Measurements from ENCODE around the gene SLC35A3. TPM values are rescaled to one million over a fixed set of nuclear protein-coding genes. Genes with fewer than 3 reads are reported as not detected.
A peak's percentile ranks its signal among the peaks of the same experiment; 100 is the strongest.

Gene SLC35A3
- total and polyA plus RNA-seq, 2 donors (not counting 1 experiment from before 2014, with no cell fraction given), result 13.2 to 20.8 TPM

DNA sequence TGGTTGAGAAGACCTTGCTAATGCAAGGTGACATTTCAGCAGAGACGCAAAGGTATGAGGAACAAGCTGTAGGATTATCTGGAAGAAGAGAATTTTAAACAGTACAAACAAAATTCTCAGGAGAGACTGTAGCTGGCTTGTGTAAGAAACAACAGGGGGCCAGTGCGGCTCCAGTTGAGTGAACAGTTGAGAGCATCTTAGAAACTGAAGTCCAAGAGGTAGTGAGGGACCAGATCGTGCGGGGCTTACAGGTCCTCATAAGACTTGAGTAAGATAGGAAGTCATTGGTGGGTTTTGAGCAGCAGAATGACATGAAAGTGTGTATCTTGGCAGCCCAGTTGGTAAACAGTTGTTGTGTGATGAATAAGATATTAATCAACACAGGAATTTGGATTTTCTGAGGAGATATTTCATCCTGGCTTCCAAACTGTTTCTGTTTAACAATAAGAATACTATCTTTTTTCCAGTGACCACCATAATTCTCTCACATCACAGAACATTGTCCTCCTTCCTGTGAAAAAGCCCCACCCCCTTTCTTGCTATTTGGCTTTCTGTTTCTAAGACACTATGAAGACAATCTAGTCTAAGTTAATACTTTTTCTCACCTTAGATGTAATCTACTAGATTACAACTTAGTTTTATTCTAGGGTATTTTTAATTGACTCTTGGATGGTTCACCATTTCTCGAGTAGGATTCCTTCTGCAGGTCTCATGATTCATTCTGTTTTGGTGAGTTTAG, 100.6 kb downstream of the SLC35A3 start:
- H3K9ac ChIP-seq (ENCODE audit: insufficient read depth, low read length), result no peak overlapping the region
- no peaks in the 10 kb centered on the region for H3K4me1 ChIP-seq (ENCODE audit: control insufficient read depth, extremely low read depth, insufficient read depth, low read length)
- H3K4me3 ChIP-seq (replicated peaks in 1 of 4; ENCODE audit: control extremely low read depth in 1 of 4, insufficient read depth in 1 of 4, low read depth in 3 of 4, low read length in 4 of 4), result no peak overlapping the region
- peaks cover 2% of the 10 kb centered on the region for H3K36me3 ChIP-seq (ENCODE audit: control insufficient read depth, insufficient read depth, low read length)
- TF ChIP-seq, protein P1, sequence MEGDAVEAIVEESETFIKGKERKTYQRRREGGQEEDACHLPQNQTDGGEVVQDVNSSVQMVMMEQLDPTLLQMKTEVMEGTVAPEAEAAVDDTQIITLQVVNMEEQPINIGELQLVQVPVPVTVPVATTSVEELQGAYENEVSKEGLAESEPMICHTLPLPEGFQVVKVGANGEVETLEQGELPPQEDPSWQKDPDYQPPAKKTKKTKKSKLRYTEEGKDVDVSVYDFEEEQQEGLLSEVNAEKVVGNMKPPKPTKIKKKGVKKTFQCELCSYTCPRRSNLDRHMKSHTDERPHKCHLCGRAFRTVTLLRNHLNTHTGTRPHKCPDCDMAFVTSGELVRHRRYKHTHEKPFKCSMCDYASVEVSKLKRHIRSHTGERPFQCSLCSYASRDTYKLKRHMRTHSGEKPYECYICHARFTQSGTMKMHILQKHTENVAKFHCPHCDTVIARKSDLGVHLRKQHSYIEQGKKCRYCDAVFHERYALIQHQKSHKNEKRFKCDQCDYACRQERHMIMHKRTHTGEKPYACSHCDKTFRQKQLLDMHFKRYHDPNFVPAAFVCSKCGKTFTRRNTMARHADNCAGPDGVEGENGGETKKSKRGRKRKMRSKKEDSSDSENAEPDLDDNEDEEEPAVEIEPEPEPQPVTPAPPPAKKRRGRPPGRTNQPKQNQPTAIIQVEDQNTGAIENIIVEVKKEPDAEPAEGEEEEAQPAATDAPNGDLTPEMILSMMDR (conservative IDR thresholded peaks at IDR 0.05 in 1 of 2, IDR thresholded peaks at IDR 0.05 in 1 of 2; ENCODE audit: low read depth in 1 of 2, low read length in 2 of 2), result no peak
- TF ChIP-seq EZH2 (IDR thresholded peaks at IDR 0.05; ENCODE audit: low read length, missing control alignments), result no peak
- H4K20me1 ChIP-seq (ENCODE audit: control insufficient read depth, extremely low read depth, insufficient read depth, low read length), result no peaks in the 10 kb centered on the region
- DNase-seq (ENCODE audit: low read depth in 2 of 2), result no peak
- H3K27ac ChIP-seq (ENCODE audit: insufficient read depth, low read length), result no peak overlapping the region
- no peaks in the 10 kb centered on the region for H3K27me3 ChIP-seq (ENCODE audit: control insufficient read depth, insufficient read depth, low read length)
- no peaks in the 10 kb centered on the region for H3K9me3 ChIP-seq (ENCODE audit: control insufficient read depth, insufficient read depth, low read depth, low read length)
- H2AFZ ChIP-seq (ENCODE audit: low read length), result no peak overlapping the region
- no peaks in the 10 kb centered on the region for H3K79me2 ChIP-seq (ENCODE audit: control insufficient read depth, insufficient read depth, low read length)
- H3K4me2 ChIP-seq (ENCODE audit: extremely low read depth, insufficient read depth, low read length), result no peak overlapping the region

DNA sequence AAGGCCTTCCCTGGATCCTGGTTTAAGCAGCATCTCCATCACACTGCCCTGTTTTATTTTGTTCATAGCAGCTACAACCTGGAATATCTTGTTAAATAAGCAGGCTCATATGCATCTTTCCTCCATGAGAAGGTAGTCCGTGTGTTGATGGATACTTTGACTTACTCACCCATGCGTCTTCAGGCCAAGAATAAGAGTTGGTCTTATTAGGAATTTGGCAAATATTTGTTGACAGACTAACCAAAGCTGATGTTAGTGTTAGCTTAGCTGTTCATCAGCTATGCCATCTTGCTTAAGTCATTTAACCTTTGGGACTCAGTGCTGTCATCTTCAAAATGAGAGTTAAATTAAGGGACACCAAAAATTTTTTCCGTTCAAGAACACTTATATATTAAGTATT, 103.7 kb downstream of the SLC35A3 start:
- Histone ChIP-seq H3K27ac (ENCODE audit: insufficient read depth, low read length) (no peak overlapping the region), H3K4me2 (ENCODE audit: extremely low read depth, insufficient read depth, low read length) (no peak overlapping the region), H3K9me3 (ENCODE audit: control insufficient read depth, insufficient read depth, low read depth, low read length) (no peaks in the 10 kb centered on the region), H3K27me3 (ENCODE audit: control insufficient read depth, insufficient read depth, low read length) (no peaks in the 10 kb centered on the region), H3K9ac (ENCODE audit: insufficient read depth, low read length) (no peak overlapping the region), H3K79me2 (ENCODE audit: control insufficient read depth, insufficient read depth, low read length) (no peaks in the 10 kb centered on the region), H3K4me3 (replicated peaks in 1 of 4; ENCODE audit: control extremely low read depth in 1 of 4, insufficient read depth in 1 of 4, low read depth in 3 of 4, low read length in 4 of 4) (no peak overlapping the region), H3K4me1 (ENCODE audit: control insufficient read depth, extremely low read depth, insufficient read depth, low read length) (no peaks in the 10 kb centered on the region), H4K20me1 (ENCODE audit: control insufficient read depth, extremely low read depth, insufficient read depth, low read length) (no peaks in the 10 kb centered on the region), H2AFZ (ENCODE audit: low read length) (no peak overlapping the region), H3K36me3 (ENCODE audit: control insufficient read depth, insufficient read depth, low read length) (peaks cover 6% of the 10 kb centered on the region)
- TF ChIP-seq, protein P1 (conservative IDR thresholded peaks at IDR 0.05 in 1 of 2, IDR thresholded peaks at IDR 0.05 in 1 of 2; ENCODE audit: low read depth in 1 of 2, low read length in 2 of 2), result no peak
- no peak for TF ChIP-seq EZH2 (IDR thresholded peaks at IDR 0.05; ENCODE audit: low read length, missing control alignments)
- DNase-seq (ENCODE audit: low read depth in 2 of 2), result peak in 1 of 2 donors; percentile 56

DNA sequence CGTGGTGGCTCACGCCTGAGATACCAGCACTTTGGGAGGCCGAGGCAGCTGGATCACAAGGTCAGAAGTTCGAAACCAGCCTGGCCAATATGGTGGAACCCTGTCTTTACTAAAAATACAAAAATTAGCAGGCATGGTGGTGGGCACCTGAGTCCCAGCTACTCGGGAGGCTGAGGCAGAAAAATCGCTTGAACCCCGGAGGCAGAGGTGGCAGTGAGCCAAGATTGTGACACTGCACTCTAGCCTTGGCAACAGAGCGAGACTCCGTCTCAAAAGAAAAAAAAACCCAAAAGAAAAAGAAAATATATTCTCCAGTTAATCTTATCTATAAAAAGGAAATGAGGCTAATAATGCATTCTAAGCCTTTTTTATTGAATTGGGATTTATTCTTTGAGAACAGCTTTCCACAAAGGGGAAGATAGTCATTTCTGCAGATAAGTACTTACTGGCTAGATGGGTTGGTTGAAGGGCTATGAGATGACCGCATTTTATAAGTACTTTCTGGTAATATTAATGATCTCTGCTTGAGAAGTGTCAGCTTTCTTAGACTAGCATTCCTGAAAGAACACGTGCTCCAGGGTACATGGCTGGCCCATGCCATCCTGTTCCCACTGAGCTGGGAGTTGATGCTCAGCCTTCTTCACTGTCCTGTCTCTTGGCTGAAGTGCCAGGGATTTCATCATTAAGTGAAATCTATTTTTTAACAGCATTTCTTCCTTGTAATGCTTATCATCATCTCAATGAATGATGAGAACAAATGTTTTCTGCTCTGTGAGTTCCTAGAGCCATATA, 105.0 kb downstream of the SLC35A3 start:
- Histone ChIP-seq H3K9ac (ENCODE audit: insufficient read depth, low read length) (no peak overlapping the region), H4K20me1 (ENCODE audit: control insufficient read depth, extremely low read depth, insufficient read depth, low read length) (no peaks in the 10 kb centered on the region), H3K79me2 (ENCODE audit: control insufficient read depth, insufficient read depth, low read length) (no peaks in the 10 kb centered on the region), H3K9me3 (ENCODE audit: control insufficient read depth, insufficient read depth, low read depth, low read length) (no peaks in the 10 kb centered on the region), H3K27ac (ENCODE audit: insufficient read depth, low read length) (no peak overlapping the region), H3K4me1 (ENCODE audit: control insufficient read depth, extremely low read depth, insufficient read depth, low read length) (no peaks in the 10 kb centered on the region), H3K4me2 (ENCODE audit: extremely low read depth, insufficient read depth, low read length) (no peak overlapping the region), H3K27me3 (ENCODE audit: control insufficient read depth, insufficient read depth, low read length) (no peaks in the 10 kb centered on the region), H3K4me3 (replicated peaks in 1 of 4; ENCODE audit: control extremely low read depth in 1 of 4, insufficient read depth in 1 of 4, low read depth in 3 of 4, low read length in 4 of 4) (no peak overlapping the region), H2AFZ (ENCODE audit: low read length) (no peak overlapping the region), H3K36me3 (ENCODE audit: control insufficient read depth, insufficient read depth, low read length) (peaks cover 10% of the 10 kb centered on the region)
- TF ChIP-seq, protein P1 (conservative IDR thresholded peaks at IDR 0.05 in 1 of 2, IDR thresholded peaks at IDR 0.05 in 1 of 2; ENCODE audit: low read depth in 1 of 2, low read length in 2 of 2), result no peak
- no peak for TF ChIP-seq EZH2 (IDR thresholded peaks at IDR 0.05; ENCODE audit: low read length, missing control alignments)
- peak in 1 of 2 donors; percentile 9 for DNase-seq (ENCODE audit: low read depth in 2 of 2)
